GM12878 (cell line): ENCODE results near the gene ZNF311. TPM values are rescaled to one million over a fixed set of nuclear protein-coding genes. Genes with fewer than 3 reads are reported as not detected.

ENCODE experiments used
- ATAC-seq: fragments of 200-7000 bp; cut with Tn5 transposase; 3 replicates; pipeline ENCODE4 v1.9.1; 2020; ENCODE audit warnings: mild to moderate bottlenecking, moderate library complexity
- BruUV-seq: library from RNA; stranded (reverse); fragments of 400-500 nt; replicated peaks from 2 replicates; lab custom pipeline; 2021; lab: Mats Ljungman, UMichigan
- CTCF ChIA-PET: fragments of 300-600 bp; sonication (Branson Sonifier 250); formaldehyde crosslinking; extraction: SDS; loops from one replicate; lab custom pipeline; 2021; ENCODE audit warnings: inconsistent platforms; lab: Yijun Ruan, JAX
- POLR2A ChIA-PET: fragments of 350-600 bp; formaldehyde crosslinking; extraction: SDS; loops from one replicate; lab custom pipeline; 2021; ENCODE audit warnings: inconsistent platforms; lab: Charles Lee
- RAD21 ChIA-PET: fragments of 300-600 bp; sonication (Branson Sonifier 250); formaldehyde crosslinking; loops from one replicate; lab custom pipeline; 2023; ENCODE audit warnings: antibody characterized with exemption; ENCODE audit not compliant: unreplicated experiment; lab: Charles Lee
- SMC1A ChIA-PET: fragments of 300-600 bp; sonication (Branson Sonifier 250); formaldehyde crosslinking; loops from one replicate; lab custom pipeline; 2023; ENCODE audit not compliant: unreplicated experiment, uncharacterized antibody; lab: Charles Lee
- DNase-seq: peaks from one replicate; pipeline ENCODE4 v3.0.0-alpha.2; 2011; ENCODE audit warnings: low read depth, low spot score
- FAIRE-seq: peaks from 3 replicates; lab custom pipeline; 2011; peaks lifted over from hg19 to GRCh38; lab: Jason Lieb, UNC
- H2AFZ ChIP-seq: 2 replicates; pipeline ENCODE4 v1.6.0; 2011; ENCODE audit warnings: low read depth, low read length, control low read depth; ENCODE audit not compliant: control insufficient read depth
- H3K27ac ChIP-seq: 2 replicates; pipeline ENCODE4 v1.5.1; 2011; ENCODE audit warnings: control low read depth; ENCODE audit not compliant: control insufficient read depth, insufficient read depth
- H3K27me3 ChIP-seq, 2 experiments: replicated peaks in 1 of 2; 2 replicates each; pipeline versions ENCODE4 v1.6.0 to v1.6.1; 2011; ENCODE audit warnings: low read length in 1 of 2; ENCODE audit not compliant: control insufficient read depth in 2 of 2, insufficient read depth in 2 of 2
- H3K36me3 ChIP-seq, 2 experiments: 2 replicates each; pipeline ENCODE4 v1.5.1; 2011; ENCODE audit warnings: low read length in 1 of 2; ENCODE audit not compliant: control insufficient read depth in 2 of 2, insufficient read depth in 2 of 2
- H3K4me1 ChIP-seq: 2 replicates; pipeline ENCODE4 v1.6.1; 2011; ENCODE audit warnings: mild to moderate bottlenecking, low read length, moderate library complexity, mixed read lengths; ENCODE audit not compliant: control insufficient read depth, insufficient read depth
- H3K4me2 ChIP-seq: 2 replicates; pipeline ENCODE4 v1.6.0; 2011; ENCODE audit warnings: control low read depth; ENCODE audit not compliant: control insufficient read depth, insufficient read depth
- H3K4me3 ChIP-seq: fragments of 200-600 bp; sonication (generic); 2 replicates; pipeline ENCODE4 v1.5.1; 2016
- H3K79me2 ChIP-seq: 2 replicates; pipeline ENCODE4 v1.6.0; 2011; ENCODE audit warnings: low read length; ENCODE audit not compliant: control insufficient read depth, insufficient read depth
- H3K9ac ChIP-seq: 2 replicates; pipeline ENCODE4 v1.8.0; 2011; ENCODE audit warnings: low read length, control low read depth, mixed read lengths; ENCODE audit not compliant: control insufficient read depth, insufficient read depth
- H3K9me3 ChIP-seq: replicated peaks from 3 replicates; pipeline ENCODE4 v1.5.1; 2011; ENCODE audit warnings: mild to moderate bottlenecking, low read length; ENCODE audit not compliant: control insufficient read depth, insufficient read depth
- H4K20me1 ChIP-seq: 2 replicates; pipeline ENCODE4 v1.6.0; 2011; ENCODE audit not compliant: control insufficient read depth, insufficient read depth
- GATAD2B ChIP-seq: fragments of 450-650 bp; conservative IDR thresholded peaks from 2 replicates; pipeline ENCODE4 v1.6.1; 2017; ENCODE audit warnings: low read depth, mild to moderate bottlenecking, moderate library complexity
- NBN ChIP-seq: fragments of 450-650 bp; IDR thresholded peaks from 2 replicates; pipeline ENCODE4 v1.6.1; 2016
- RBBP5 ChIP-seq: fragments of 200-600 bp; sonication (generic); conservative IDR thresholded peaks from 2 replicates; pipeline ENCODE4 v1.6.1; 2016
- RELA ChIP-seq: fragments of 450-650 bp; IDR thresholded peaks from 2 replicates; pipeline ENCODE4 v1.8.0; 2014; ENCODE audit warnings: borderline replicate concordance; ENCODE audit not compliant: partially characterized antibody
- TCF3 ChIP-seq: IDR thresholded peaks from 2 replicates; pipeline ENCODE4 v1.6.1; 2012; ENCODE audit warnings: low read depth, mild to moderate bottlenecking, low read length, borderline replicate concordance; ENCODE audit not compliant: insufficient read depth
- ZNF274 ChIP-seq: IDR thresholded peaks from one replicate; pipeline ENCODE4 v1.8.0; 2011; ENCODE audit not compliant: insufficient read length, insufficient read depth
- WGBS: methylation state at CpG from one replicate; pipeline ENCODE4 v1.1.6; 2016; ENCODE audit warnings: low lambda C conversion rate; ENCODE audit not compliant: insufficient replicate concordance, insufficient coverage; ENCODE audit errors: missing lambda C conversion rate; 5-methylcytosine and 5-hydroxymethylcytosine counted together
- in situ Hi-C: fragments of 300-500 bp; cut with MboI; formaldehyde crosslinking; loops from 9 replicates; pipeline ENCODE4 v1.14.3; 2018; ENCODE audit warnings: mixed read lengths
- intact Hi-C: fragments of 100-400 bp; cut with micrococcal nuclease; formaldehyde crosslinking; loops from one replicate; pipeline ENCODE4 v1.14.2; 2022; ENCODE audit not compliant: unreplicated experiment
- polyA plus RNA-seq, 11 experiments: library from polyadenylated mRNA; depleted of rRNA in 4 of 11; unstranded in 6 of 11; stranded (reverse) in 5 of 11; fragments of >200 nt; fragmentation: Nextera tagmentation in 4 of 11; fragmentation: Illumina TruSeq in 1 of 11; extraction: Ambion mirVana in 4 of 11; extraction: Trizol in 1 of 11; gene quantifications; 1 replicate in 1 of 11; 2 replicates in 10 of 11; pipeline versions ENCODE4 v1.2.1 to v1.2.3, GENCODE V29; 2011 to 2016; ENCODE audit warnings: inconsistent platforms in 2 of 11, missing spikeins in 2 of 11, low read depth in 1 of 11
- total RNA-seq, 4 experiments: library from RNA; depleted of rRNA in 3 of 4; stranded (reverse); fragments of >200 nt in 3 of 4; fragmentation: Illumina TruSeq in 1 of 4; extraction: Trizol in 1 of 4; gene quantifications; 2 replicates each; pipeline versions ENCODE4 v1.2.1 to v1.2.3, GENCODE V29; 2013 to 2021
- TF ChIP-seq, protein P1 (sequence below): IDR thresholded peaks from 2 replicates; pipeline ENCODE4 v1.6.1; 2011; ENCODE audit warnings: mild to moderate bottlenecking, low read depth, low read length, moderate library complexity; ENCODE audit not compliant: insufficient replicate concordance
- TF ChIP-seq, protein P2 (sequence below): fragments of 450-650 bp; IDR thresholded peaks from 2 replicates; pipeline ENCODE4 v1.6.1; 2018; ENCODE audit warnings: mild to moderate bottlenecking, low read depth, moderate library complexity; ENCODE audit not compliant: partially characterized antibody
- TF ChIP-seq, protein P3 (sequence below): fragments of 150-350 bp; IDR thresholded peaks from 2 replicates; pipeline ENCODE4 v1.6.1; 2016; ENCODE audit warnings: low read depth, low read length

ZNF311 gene
- total and polyA plus RNA-seq, 10 of the 15 experiments (the other 5 are each of a cell fraction or from before 2014, with no cell fraction given): 0.07 TPM; not detected in 9

DNA sequence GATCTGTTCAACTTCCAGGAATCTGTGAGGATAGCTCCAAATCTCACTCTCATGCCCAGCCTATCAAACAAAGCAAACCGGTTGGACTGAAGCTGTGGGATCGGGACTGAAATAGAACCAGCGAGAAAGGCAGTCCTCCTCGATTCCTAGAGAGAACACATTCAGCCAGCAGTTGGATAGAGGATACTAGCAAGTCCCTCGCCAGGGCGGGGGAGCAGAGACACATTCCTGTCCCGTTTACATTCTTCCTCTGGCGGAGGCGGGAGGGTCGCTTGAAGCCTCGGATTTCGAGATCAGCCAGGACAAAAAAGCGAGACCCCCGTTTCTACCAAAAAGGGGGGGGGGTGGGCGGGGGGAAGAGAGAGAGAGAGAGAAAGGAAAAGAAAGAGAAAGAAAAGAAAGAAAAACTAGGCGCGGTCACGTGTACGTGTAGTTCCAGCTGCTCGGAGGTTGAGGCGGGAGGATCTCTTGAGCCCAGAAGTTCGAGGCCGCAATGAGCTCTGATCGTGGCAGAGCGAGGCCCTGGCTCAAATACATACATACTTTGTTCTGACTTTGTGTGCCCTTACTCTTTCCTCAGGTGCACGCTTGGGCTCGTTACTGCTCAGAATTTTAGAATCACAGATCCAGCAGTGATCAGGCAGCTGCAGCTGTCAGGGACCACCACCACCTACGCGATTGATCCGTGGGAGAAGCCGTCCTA lies 19.5 kb downstream of the ZNF311 start:
- RAD21 ChIA-PET: no interaction called here
- intact Hi-C loops: loop anchor here (10.0 kb wide), 1 partner anchor 151 kb away; no protein-coding TSS in a partner anchor
- Histone ChIP-seq H3K4me1 (peaks cover 2% of the 10 kb centered on the region; the same call in 1 of the 2 replicates), H3K27ac (no peak overlapping the region), H3K4me2 (no peak overlapping the region), H3K4me3 (no peak overlapping the region), H3K9me3 (no peaks in the 10 kb centered on the region), H2AFZ (0 out of 2 replicates have a peak overlapping the region, but pooled peaks have one; percentile 7), H4K20me1 (no peaks in the 10 kb centered on the region), H3K27me3 (no peaks in the 10 kb centered on the region), H3K36me3 (no peaks in the 10 kb centered on the region), H3K79me2 (no peaks in the 10 kb centered on the region), H3K9ac (no peak overlapping the region)
- BruUV-seq: no TSS peak
- SMC1A ChIA-PET: no interaction called here
- FAIRE-seq (no peak), ATAC-seq (no peak), DNase-seq (no peak)
- 42% methylated on average over 23 of the region's 31 CpGs for WGBS
- in situ Hi-C loops: no loop called here
- POLR2A ChIA-PET: no interaction called here
- CTCF ChIA-PET: interaction anchor here (2.3 kb wide), 1 partner anchor 148 kb away, joined by 8 read pairs; no protein-coding TSS in a partner anchor
- TF ChIP-seq RELA (no peak), NBN (no peak), ZNF274 (no peak), GATAD2B (no peak), RBBP5 (no peak), TCF3 (no peak)
- TF ChIP-seq, protein P1, sequence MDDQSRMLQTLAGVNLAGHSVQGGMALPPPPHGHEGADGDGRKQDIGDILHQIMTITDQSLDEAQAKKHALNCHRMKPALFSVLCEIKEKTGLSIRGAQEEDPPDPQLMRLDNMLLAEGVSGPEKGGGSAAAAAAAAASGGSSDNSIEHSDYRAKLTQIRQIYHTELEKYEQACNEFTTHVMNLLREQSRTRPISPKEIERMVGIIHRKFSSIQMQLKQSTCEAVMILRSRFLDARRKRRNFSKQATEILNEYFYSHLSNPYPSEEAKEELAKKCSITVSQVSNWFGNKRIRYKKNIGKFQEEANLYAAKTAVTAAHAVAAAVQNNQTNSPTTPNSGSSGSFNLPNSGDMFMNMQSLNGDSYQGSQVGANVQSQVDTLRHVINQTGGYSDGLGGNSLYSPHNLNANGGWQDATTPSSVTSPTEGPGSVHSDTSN: no peak
- TF ChIP-seq, protein P2, sequence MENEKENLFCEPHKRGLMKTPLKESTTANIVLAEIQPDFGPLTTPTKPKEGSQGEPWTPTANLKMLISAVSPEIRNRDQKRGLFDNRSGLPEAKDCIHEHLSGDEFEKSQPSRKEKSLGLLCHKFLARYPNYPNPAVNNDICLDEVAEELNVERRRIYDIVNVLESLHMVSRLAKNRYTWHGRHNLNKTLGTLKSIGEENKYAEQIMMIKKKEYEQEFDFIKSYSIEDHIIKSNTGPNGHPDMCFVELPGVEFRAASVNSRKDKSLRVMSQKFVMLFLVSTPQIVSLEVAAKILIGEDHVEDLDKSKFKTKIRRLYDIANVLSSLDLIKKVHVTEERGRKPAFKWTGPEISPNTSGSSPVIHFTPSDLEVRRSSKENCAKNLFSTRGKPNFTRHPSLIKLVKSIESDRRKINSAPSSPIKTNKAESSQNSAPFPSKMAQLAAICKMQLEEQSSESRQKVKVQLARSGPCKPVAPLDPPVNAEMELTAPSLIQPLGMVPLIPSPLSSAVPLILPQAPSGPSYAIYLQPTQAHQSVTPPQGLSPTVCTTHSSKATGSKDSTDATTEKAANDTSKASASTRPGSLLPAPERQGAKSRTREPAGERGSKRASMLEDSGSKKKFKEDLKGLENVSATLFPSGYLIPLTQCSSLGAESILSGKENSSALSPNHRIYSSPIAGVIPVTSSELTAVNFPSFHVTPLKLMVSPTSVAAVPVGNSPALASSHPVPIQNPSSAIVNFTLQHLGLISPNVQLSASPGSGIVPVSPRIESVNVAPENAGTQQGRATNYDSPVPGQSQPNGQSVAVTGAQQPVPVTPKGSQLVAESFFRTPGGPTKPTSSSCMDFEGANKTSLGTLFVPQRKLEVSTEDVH: no peak
- TF ChIP-seq, protein P3, sequence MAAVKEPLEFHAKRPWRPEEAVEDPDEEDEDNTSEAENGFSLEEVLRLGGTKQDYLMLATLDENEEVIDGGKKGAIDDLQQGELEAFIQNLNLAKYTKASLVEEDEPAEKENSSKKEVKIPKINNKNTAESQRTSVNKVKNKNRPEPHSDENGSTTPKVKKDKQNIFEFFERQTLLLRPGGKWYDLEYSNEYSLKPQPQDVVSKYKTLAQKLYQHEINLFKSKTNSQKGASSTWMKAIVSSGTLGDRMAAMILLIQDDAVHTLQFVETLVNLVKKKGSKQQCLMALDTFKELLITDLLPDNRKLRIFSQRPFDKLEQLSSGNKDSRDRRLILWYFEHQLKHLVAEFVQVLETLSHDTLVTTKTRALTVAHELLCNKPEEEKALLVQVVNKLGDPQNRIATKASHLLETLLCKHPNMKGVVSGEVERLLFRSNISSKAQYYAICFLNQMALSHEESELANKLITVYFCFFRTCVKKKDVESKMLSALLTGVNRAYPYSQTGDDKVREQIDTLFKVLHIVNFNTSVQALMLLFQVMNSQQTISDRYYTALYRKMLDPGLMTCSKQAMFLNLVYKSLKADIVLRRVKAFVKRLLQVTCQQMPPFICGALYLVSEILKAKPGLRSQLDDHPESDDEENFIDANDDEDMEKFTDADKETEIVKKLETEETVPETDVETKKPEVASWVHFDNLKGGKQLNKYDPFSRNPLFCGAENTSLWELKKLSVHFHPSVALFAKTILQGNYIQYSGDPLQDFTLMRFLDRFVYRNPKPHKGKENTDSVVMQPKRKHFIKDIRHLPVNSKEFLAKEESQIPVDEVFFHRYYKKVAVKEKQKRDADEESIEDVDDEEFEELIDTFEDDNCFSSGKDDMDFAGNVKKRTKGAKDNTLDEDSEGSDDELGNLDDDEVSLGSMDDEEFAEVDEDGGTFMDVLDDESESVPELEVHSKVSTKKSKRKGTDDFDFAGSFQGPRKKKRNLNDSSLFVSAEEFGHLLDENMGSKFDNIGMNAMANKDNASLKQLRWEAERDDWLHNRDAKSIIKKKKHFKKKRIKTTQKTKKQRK: no peak
